Ascending aorta (tissue), 2 donors: ENCODE measurements around the gene KCNJ16. TPM values are rescaled to one million over a fixed set of nuclear protein-coding genes. Genes with fewer than 3 reads are reported as not detected.

Experiments
- DNase-seq, 2 donors: peaks; one replicate each; pipeline ENCODE4 v3.0.0-alpha.2; 2019; ENCODE audit warnings: low spot score in 2 of 2
- H3K27ac ChIP-seq, 2 donors: fragments of 200-600 bp; sonication (generic); one replicate each; pipeline ENCODE4 v1.5.1; 2016 to 2017; ENCODE audit warnings: mild to moderate bottlenecking in 1 of 2
- H3K27me3 ChIP-seq: fragments of 200-600 bp; sonication (generic); one replicate; pipeline ENCODE4 v1.5.1; 2017
- H3K36me3 ChIP-seq, 2 donors: fragments of 200-600 bp; sonication (generic); one replicate each; pipeline ENCODE4 v1.5.1; 2016
- H3K4me1 ChIP-seq, 2 donors: fragments of 200-600 bp; sonication (generic); one replicate each; pipeline ENCODE4 v1.5.1; 2016 to 2017; ENCODE audit warnings: mild to moderate bottlenecking in 1 of 2
- H3K4me3 ChIP-seq, 2 donors: fragments of 200-600 bp; sonication (generic); one replicate each; pipeline ENCODE4 v1.5.1; 2016 to 2017; ENCODE audit warnings: mild to moderate bottlenecking in 1 of 2
- H3K9me3 ChIP-seq, 2 donors: fragments of 200-600 bp; sonication (generic); one replicate each; pipeline ENCODE4 v1.5.1; 2016
- CTCF ChIP-seq, 3 experiments: fragments of 200-600 bp in 2 of 3; fragments of 450-650 bp in 1 of 3; sonication (generic) in 2 of 3; IDR thresholded peaks; one replicate each; pipeline ENCODE4 v1.5.1; 2016 to 2019; ENCODE audit warnings: antibody characterized with exemption in 3 of 3, mild to moderate bottlenecking in 1 of 3, moderate library complexity in 1 of 3
- intact Hi-C: fragments of 100-400 bp; cut with DNase I; formaldehyde crosslinking; loops from one replicate; pipeline ENCODE4 v1.15.1; 2023
- total RNA-seq: library from RNA; depleted of rRNA; stranded (reverse); fragments of >200 nt; gene quantifications from one replicate; pipeline ENCODE4 v1.1.0, GENCODE V29; 2016

KCNJ16 gene
- total RNA-seq, 1 donor from 2014 or later: not detected

DNA sequence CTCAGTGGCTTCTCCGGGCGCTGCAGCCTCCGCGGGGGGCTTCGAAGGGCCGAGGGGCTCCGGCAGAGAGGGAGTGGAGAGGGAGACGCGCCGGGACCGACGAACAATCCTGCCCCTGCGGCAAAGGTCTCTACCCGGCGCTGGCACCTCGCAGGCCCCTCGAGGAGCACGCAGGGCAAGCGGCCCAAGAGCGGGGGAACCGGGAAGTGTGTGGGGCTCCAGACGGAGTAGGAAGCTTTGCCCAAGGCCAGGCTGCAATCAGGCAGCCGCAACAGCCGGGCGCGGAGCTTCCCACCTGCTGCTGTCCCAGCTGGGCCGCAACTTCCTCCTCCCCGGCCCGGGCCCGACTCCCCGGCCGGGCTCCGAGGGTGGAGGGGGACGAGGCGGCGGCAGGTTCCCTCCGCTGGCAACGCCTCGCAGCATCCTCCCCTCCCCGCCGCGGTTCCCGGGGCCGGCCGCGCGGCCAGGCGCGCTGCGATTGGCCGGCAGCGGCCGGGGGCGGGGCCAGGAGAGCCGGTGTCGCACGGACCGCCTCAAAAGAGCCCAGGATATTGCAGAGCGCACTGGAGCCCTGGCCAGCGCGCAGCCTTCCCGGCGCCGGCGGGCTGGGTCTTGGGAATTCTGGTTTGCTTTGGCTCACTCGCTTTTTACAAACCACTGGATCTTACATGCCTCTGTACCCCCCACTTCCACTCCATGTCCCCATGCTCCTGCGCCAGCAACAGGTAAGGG, 94.1 kb downstream of the KCNJ16 start, which contains the start of gene KCNJ2:
TSS of gene KCNJ2 (plus strand) at position 556 of the 732 bp plus-strand sequence. CDS start 5,508 bp downstream, outside the sequence.
- no peak for TF ChIP-seq CTCF (IDR thresholded peaks at IDR 0.05)
- DNase-seq: peak; percentile 19 to 88
- no peaks in the 10 kb centered on the region for H3K27me3 ChIP-seq
- peak within 1 kb of the TSS; percentile 64 to 77 for H3K27ac ChIP-seq
- intact Hi-C loops: loop anchor here (2.0 kb wide), 1 partner anchor 600 kb away; no protein-coding TSS in a partner anchor
- no peaks in the 10 kb centered on the region for H3K36me3 ChIP-seq
- peaks cover 0 to 11% of the 10 kb centered on the region in 2 donors for H3K4me1 ChIP-seq
- peak within 1 kb of the TSS; percentile 66 to 76 for H3K4me3 ChIP-seq
- no peaks in the 10 kb centered on the region for H3K9me3 ChIP-seq

GRCh38 chr17:70169709-70170597, 94.9 kb downstream of the KCNJ16 start:
- intact Hi-C loops: loop anchor here (2.0 kb wide), 1 partner anchor 601 kb away; no protein-coding TSS in a partner anchor
- no peaks in the 10 kb centered on the region for H3K36me3 ChIP-seq
- peak overlapping the region in 1 of 2 donors; percentile 26 for H3K27ac ChIP-seq

GRCh38 chr17:70171159-70171558, 96.1 kb downstream of the KCNJ16 start:
- TF ChIP-seq CTCF (IDR thresholded peaks at IDR 0.05): no peak
- H3K4me3 ChIP-seq: peak overlapping the region in 1 of 2 donors; percentile 8
- no peaks in the 10 kb centered on the region for H3K9me3 ChIP-seq
- DNase-seq: no peak
- no peaks in the 10 kb centered on the region for H3K27me3 ChIP-seq
- H3K4me1 ChIP-seq: peaks cover 0 to 11% of the 10 kb centered on the region in 2 donors
- intact Hi-C loops: no loop called here
- H3K27ac ChIP-seq: no peak overlapping the region
- H3K36me3 ChIP-seq: no peaks in the 10 kb centered on the region

More at GRCh38 chr17:70169709-70170597, 94.9 kb downstream of the KCNJ16 start:
- Histone ChIP-seq H3K27me3 (no peaks in the 10 kb centered on the region), H3K4me3 (peak overlapping the region; percentile 66 to 76), H3K9me3 (no peaks in the 10 kb centered on the region), H3K4me1 (peaks cover 0 to 11% of the 10 kb centered on the region in 2 donors)
- no peak for TF ChIP-seq CTCF (IDR thresholded peaks at IDR 0.05)
- DNase-seq: no peak

DNA sequence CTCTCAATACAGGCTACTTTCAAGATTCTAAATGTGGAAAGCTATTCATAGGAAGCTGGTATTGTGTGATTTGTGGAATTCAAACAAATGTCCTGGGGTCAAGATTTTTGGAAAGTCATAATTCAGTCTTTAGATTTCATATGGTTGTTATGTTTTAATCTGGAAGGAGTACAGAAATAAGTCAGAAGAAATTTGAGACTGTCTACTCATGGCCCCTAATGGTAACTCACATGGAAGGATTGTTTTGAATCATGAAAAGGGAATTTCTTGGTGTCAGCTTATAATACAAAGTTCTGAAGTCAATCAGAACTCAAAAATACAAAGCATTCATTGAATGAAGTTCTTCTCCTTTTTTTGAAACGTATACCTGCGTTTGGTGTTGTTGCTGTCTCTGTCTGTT, 97.4 kb downstream of the KCNJ16 start:
- H3K9me3 ChIP-seq: no peaks in the 10 kb centered on the region
- no peak for TF ChIP-seq CTCF (IDR thresholded peaks at IDR 0.05)
- H3K36me3 ChIP-seq: no peaks in the 10 kb centered on the region
- no peak for DNase-seq
- no peaks in the 10 kb centered on the region for H3K27me3 ChIP-seq
- no peak overlapping the region for H3K4me3 ChIP-seq
- no peak overlapping the region for H3K27ac ChIP-seq
- H3K4me1 ChIP-seq: peaks cover 0 to 11% of the 10 kb centered on the region in 2 donors
- intact Hi-C loops: no loop called here

GRCh38 chr17:70172923-70173322, 97.9 kb downstream of the KCNJ16 start:
- H3K27me3 ChIP-seq: no peaks in the 10 kb centered on the region
- no peak for DNase-seq
- no peak overlapping the region for H3K27ac ChIP-seq
- H3K9me3 ChIP-seq: no peaks in the 10 kb centered on the region
- H3K4me1 ChIP-seq: peaks cover 0 to 11% of the 10 kb centered on the region in 2 donors
- intact Hi-C loops: no loop called here
- TF ChIP-seq CTCF (IDR thresholded peaks at IDR 0.05): no peak
- no peaks in the 10 kb centered on the region for H3K36me3 ChIP-seq
- no peak overlapping the region for H3K4me3 ChIP-seq
